ENCODE measurements around the gene HTRA1.
A peak's percentile ranks its signal among the peaks of the same experiment; 100 is the strongest.

The HTRA1 gene

GRCh38 chr10:122507616-122508015 is 46.3 kb downstream of the HTRA1 start:
- H3K4me3 ChIP-seq (ENCODE audit: low read depth, low read length): no peak overlapping the region
- no peak for TF ChIP-seq CTCF (IDR thresholded peaks at IDR 0.05; ENCODE audit: control insufficient read depth, extremely low read depth, insufficient read depth)
- DNase-seq (ENCODE audit: low read depth): no peak

GRCh38 chr10:122508021-122508420 is 46.7 kb downstream of the HTRA1 start:
- TF ChIP-seq CTCF (IDR thresholded peaks at IDR 0.05; ENCODE audit: control insufficient read depth, extremely low read depth, insufficient read depth): no peak
- H3K4me3 ChIP-seq (ENCODE audit: low read depth, low read length): no peak overlapping the region
- no peak for DNase-seq (ENCODE audit: low read depth)

GRCh38 chr10:122509323-122509722 is 48.0 kb downstream of the HTRA1 start:
- H3K4me3 ChIP-seq (ENCODE audit: low read depth, low read length): no peak overlapping the region
- TF ChIP-seq CTCF (IDR thresholded peaks at IDR 0.05; ENCODE audit: control insufficient read depth, extremely low read depth, insufficient read depth): no peak
- DNase-seq (ENCODE audit: low read depth): no peak

- H3K4me3 ChIP-seq (ENCODE audit: low read depth, low read length): no peak overlapping the region
- no peak for TF ChIP-seq CTCF (IDR thresholded peaks at IDR 0.05; ENCODE audit: control insufficient read depth, extremely low read depth, insufficient read depth)
- DNase-seq (ENCODE audit: low read depth): no peak
Measured at GRCh38 chr10:122510326-122510725, 49.0 kb downstream of the HTRA1 start.

GRCh38 chr10:122510736-122511135 is 49.4 kb downstream of the HTRA1 start:
- no peak overlapping the region for H3K4me3 ChIP-seq (ENCODE audit: low read depth, low read length)
- no peak for DNase-seq (ENCODE audit: low read depth)
- TF ChIP-seq CTCF (IDR thresholded peaks at IDR 0.05; ENCODE audit: control insufficient read depth, extremely low read depth, insufficient read depth): peak; percentile 16; the same call in 1 of the 2 replicates

GRCh38 chr10:122513053-122513452 is 51.7 kb downstream of the HTRA1 start:
- H3K4me3 ChIP-seq (ENCODE audit: low read depth, low read length): no peak overlapping the region
- TF ChIP-seq CTCF (IDR thresholded peaks at IDR 0.05; ENCODE audit: control insufficient read depth, extremely low read depth, insufficient read depth): no peak
- DNase-seq (ENCODE audit: low read depth): no peak

GRCh38 chr10:122514045-122514840 is 52.9 kb downstream of the HTRA1 start:
- no peak overlapping the region for H3K4me3 ChIP-seq (ENCODE audit: low read depth, low read length)
- DNase-seq (ENCODE audit: low read depth): no peak
- no peak for TF ChIP-seq CTCF (IDR thresholded peaks at IDR 0.05; ENCODE audit: control insufficient read depth, extremely low read depth, insufficient read depth)
